Omental fat pad (tissue), 4 donors: ENCODE data around the gene ADGRB3. TPM values are rescaled to one million over a fixed set of nuclear protein-coding genes. Genes with fewer than 3 reads are reported as not detected.

Experiments used
- ATAC-seq: fragments of 150-250 bp; one replicate; pipeline ENCODE4 v1.9.1; 2016; ENCODE audit warnings: mild to moderate bottlenecking, moderate library complexity; ENCODE audit not compliant: low FRiP score
- DNase-seq: peaks from one replicate; pipeline ENCODE4 v3.0.0-alpha.2; 2019; ENCODE audit warnings: low spot score
- total RNA-seq, 4 donors: library from RNA; depleted of rRNA; stranded (reverse); fragments of >200 nt; gene quantifications; one replicate each; pipeline ENCODE4 v1.1.0, GENCODE V29; 2016
- TF ChIP-seq, protein P1 (sequence below), 3 donors: fragments of 450-650 bp; IDR thresholded peaks; one replicate each; pipeline ENCODE4 v1.5.1; 2016 to 2017; ENCODE audit warnings: antibody characterized with exemption in 3 of 3, mild to moderate bottlenecking in 3 of 3, moderate library complexity in 2 of 3

The ADGRB3 gene
- total RNA-seq, 4 donors from 2014 or later = 0.84 to 4.4 (median 1.9) TPM

DNA sequence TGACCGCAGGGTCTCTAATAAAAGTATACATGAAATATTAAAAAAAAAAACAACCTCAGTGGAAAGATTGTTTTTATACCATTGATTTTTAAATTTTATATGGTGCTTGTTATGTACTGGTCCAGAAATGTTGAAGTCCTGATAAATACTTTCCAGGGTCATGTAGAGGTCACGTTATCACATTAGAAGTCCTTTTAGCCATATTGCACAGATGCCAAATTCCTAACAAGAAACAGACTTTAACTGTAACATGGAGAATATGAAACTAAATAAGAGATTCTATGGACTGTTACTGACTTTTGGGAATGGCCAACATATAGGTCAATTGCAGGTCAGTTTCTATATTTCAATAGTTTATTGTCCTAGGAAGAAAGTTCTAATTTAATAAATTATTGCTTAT is 89.0 kb downstream of the ADGRB3 start:
- TF ChIP-seq, protein P1, sequence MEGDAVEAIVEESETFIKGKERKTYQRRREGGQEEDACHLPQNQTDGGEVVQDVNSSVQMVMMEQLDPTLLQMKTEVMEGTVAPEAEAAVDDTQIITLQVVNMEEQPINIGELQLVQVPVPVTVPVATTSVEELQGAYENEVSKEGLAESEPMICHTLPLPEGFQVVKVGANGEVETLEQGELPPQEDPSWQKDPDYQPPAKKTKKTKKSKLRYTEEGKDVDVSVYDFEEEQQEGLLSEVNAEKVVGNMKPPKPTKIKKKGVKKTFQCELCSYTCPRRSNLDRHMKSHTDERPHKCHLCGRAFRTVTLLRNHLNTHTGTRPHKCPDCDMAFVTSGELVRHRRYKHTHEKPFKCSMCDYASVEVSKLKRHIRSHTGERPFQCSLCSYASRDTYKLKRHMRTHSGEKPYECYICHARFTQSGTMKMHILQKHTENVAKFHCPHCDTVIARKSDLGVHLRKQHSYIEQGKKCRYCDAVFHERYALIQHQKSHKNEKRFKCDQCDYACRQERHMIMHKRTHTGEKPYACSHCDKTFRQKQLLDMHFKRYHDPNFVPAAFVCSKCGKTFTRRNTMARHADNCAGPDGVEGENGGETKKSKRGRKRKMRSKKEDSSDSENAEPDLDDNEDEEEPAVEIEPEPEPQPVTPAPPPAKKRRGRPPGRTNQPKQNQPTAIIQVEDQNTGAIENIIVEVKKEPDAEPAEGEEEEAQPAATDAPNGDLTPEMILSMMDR (IDR thresholded peaks at IDR 0.05) = no peak
- ATAC-seq (no peak), DNase-seq (no peak)

DNA sequence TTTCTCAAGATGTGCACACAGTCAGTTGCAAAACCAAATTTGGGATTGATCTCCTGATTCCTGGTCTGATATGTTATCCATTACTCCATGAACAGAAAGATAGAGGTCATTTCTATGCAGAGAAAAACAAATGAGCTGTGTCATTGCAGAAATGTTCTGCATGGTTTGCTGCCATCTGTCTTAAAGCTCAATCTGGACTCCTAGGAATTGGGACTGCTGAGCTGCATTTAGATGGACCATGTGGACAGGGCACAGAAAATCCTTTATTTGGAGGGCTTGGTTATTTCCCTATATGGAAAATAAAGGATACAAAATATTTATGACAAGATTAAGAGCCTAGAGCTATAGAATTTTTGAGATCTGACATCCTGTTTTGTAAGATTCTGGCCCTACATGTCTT is 91.3 kb downstream of the ADGRB3 start:
- TF ChIP-seq, protein P1 (IDR thresholded peaks at IDR 0.05) = no peak
- no peak for ATAC-seq
- DNase-seq = no peak

DNA sequence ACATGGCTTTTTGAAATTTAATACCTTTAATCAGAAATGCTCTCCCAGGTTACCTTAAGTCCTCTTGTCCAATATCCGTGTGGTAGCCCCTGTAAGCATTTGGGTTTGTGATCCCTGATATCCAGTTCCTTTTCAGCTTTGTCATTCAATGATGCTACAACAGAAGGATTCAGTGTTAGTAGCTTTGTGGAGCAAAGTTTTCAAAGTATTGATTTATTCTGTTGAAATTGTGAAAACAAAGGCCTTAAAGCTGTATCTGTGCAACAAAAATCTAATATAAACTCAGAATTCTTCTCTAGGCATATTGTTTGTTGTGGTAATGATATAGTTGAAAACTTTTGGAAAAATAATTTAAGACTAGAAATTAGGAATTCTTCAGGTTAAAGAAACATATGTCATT is 91.9 kb downstream of the ADGRB3 start:
- ATAC-seq (no peak), DNase-seq (no peak)
- TF ChIP-seq, protein P1 (IDR thresholded peaks at IDR 0.05) = no peak

DNA sequence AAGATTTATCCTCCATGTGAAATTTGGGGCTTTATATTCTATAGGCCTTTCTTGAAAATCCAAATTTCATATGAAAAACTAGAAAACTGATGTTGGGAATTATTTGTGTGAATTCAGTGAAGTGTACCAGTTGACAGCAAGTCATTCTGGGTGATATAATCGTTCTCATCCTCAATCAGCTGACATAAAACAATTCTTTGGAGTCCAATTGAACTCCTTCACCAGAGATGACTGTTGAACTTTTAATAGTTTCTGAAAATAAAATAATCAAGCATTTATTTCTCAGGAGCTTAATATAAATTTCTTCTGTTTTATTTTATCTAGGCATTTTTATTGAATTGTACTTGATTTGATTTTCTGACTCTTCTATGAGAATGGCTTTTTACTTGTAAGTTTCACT is 92.6 kb downstream of the ADGRB3 start:
- DNase-seq = no peak
- ATAC-seq = no peak
- TF ChIP-seq, protein P1 (IDR thresholded peaks at IDR 0.05) = no peak

DNA sequence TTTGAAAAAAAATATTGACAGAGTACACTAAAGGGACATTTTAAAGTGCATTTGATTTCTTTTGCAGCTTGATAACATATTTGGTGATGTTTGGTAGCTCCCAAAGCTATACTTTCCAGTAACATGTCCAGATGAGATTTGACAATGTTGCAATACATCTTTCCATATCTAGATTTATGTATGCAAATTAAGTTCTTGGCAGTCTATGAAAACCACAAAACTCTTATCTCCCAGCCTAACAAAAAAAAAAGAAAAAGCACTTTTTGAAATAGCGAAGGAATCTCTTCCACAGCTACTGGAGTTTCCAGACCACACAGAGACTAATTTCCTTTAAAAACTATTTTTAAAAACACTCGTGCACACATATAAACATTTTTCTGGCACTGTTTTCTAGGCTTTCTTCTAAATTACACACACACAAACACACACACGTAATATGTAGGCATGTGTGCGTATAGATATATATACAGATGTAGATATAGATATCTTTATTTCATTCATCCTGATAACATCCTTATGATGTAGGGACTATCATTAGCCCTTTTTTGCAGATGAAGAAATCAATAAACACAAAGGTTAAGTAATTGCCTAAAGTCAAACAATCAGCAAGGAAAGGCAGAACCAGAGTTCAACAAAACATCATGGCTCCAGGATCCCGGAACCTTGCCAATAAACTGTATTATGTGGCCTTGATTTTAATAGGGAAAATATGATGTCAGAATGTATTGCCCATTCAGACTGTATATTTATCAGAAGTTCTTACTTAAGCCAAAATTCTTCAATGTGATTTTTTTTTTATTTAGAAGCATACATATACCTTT is 93.3 kb downstream of the ADGRB3 start:
- TF ChIP-seq, protein P1 (IDR thresholded peaks at IDR 0.05) = no peak
- no peak for ATAC-seq
- no peak for DNase-seq

DNA sequence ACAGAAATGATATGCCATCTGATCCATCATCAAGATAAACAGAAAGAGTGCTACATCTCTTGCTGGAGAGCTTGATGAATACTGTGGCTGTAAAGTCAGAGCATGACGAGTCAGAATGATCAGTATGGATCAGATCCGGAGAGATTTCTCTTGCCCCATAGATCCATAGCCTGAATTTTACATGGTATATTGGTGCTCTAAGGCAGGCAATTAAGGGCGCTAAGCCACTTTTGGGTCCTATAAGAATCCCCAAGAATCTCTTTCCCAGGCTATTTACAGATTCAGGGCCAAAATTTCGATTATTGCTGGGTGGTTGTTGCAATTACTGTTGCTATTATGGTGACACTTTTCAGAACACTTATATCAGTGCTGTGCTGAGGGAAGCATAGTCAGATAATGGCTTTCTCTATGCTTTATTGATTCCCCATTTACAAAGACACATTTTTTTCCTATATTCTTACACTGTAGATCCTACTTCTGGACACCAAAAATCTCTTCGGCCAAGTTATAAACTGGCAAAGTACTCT is 94.4 kb downstream of the ADGRB3 start:
- TF ChIP-seq, protein P1 (IDR thresholded peaks at IDR 0.05) = no peak
- ATAC-seq = no peak

More for the DNA sequence above, 94.4 kb downstream of the ADGRB3 start:
- no peak for DNase-seq
